ENCODE measurements around the gene TUBGCP6. TPM values are rescaled to one million over a fixed set of nuclear protein-coding genes. Genes with fewer than 3 reads are reported as not detected.

TUBGCP6 gene
- total RNA-seq, 1 experiment from 2014 or later, result 38.6 TPM

DNA sequence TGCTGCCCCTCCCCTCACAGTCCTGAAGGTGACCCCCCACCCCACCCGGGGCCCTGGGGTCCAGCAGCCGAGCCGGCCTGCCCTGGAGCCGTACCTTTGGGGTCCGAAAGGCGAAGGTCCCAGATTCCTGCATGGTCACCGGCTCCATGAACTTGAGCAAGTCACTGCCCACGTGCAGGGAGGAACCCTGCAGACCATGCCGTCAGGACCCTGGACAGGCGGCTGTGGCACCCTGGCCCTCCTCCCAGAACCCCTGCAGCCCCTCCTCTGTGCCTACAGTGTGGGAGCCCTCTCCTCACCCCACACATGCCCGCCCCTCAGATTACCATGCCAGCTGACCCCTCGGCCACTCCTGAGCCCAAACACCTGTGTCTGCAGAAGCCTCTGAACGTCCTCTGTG, 39.7 kb upstream of the TUBGCP6 start:
- Histone ChIP-seq H3K27ac (ENCODE audit: low read depth, low read length) (peak overlapping the region; percentile 26; the same call in 1 of the 2 replicates), H3K4me2 (ENCODE audit: low read length) (no peak overlapping the region), H3K27me3 (ENCODE audit: insufficient read depth, low read length) (no peaks in the 10 kb centered on the region), H2AFZ (ENCODE audit: low read depth, low read length, poor library complexity, severe bottlenecking) (no peak overlapping the region), H3K9ac (ENCODE audit: low read length) (no peak overlapping the region), H3K79me2 (ENCODE audit: insufficient read depth, low read length) (peaks cover 41% of the 10 kb centered on the region), H3K9me3 (ENCODE audit: control insufficient read depth in 1 of 2, insufficient read depth in 1 of 2, low read depth in 1 of 2, low read length in 2 of 2) (no peaks in the 10 kb centered on the region), H3K4me3 (replicated peaks in 1 of 2; ENCODE audit: low read depth in 1 of 2, low read length in 2 of 2) (no peak overlapping the region), H3K9me2 (ENCODE audit: insufficient read depth) (no peaks in the 10 kb centered on the region), H3K36me3 (ENCODE audit: control insufficient read depth in 1 of 2, insufficient read depth in 2 of 2, low read length in 2 of 2) (peaks cover 29 to 61% of the 10 kb centered on the region in 2 experiments), H4K20me1 (ENCODE audit: insufficient read depth) (no peaks in the 10 kb centered on the region), H3K4me1 (ENCODE audit: control insufficient read depth in 1 of 2, insufficient read depth in 2 of 2, low read length in 2 of 2) (peaks cover 20 to 28% of the 10 kb centered on the region in 2 experiments)
- no peak for DNase-seq (ENCODE audit: low read depth, low spot score)
- intact Hi-C loops (cut with micrococcal nuclease), result no loop called here
- TF ChIP-seq FOSL1 (IDR thresholded peaks at IDR 0.05; ENCODE audit: low read depth) (no peak), EZH2 (IDR thresholded peaks at IDR 0.05) (no peak), ZNF274 (IDR thresholded peaks at IDR 0.05; ENCODE audit: low read depth, low read length) (no peak), ZBTB33 (IDR thresholded peaks at IDR 0.05; ENCODE audit: extremely low read depth, insufficient replicate concordance, low read length) (no peak), EGR1 (IDR thresholded peaks at IDR 0.05; ENCODE audit: low read depth) (no peak), POLR2AphosphoS5 (IDR thresholded peaks at IDR 0.05; ENCODE audit: low read depth, low read length) (no peak), SP1 (IDR thresholded peaks at IDR 0.05; ENCODE audit: low read depth) (no peak), CBX3 (IDR thresholded peaks at IDR 0.05; ENCODE audit: low read depth) (no peak), ZFX (IDR thresholded peaks at IDR 0.05) (no peak), TCF7L2 (IDR thresholded peaks at IDR 0.05; ENCODE audit: borderline replicate concordance, extremely low read depth, insufficient read depth, insufficient read length) (no peak), RAD21 (IDR thresholded peaks at IDR 0.05; ENCODE audit: low read depth) (no peak), SIN3A (IDR thresholded peaks at IDR 0.05; ENCODE audit: low read depth) (no peak), POLR2A (IDR thresholded peaks at IDR 0.05; ENCODE audit: borderline replicate concordance, extremely low read depth, insufficient read depth, insufficient read length) (no peak), ELF1 (IDR thresholded peaks at IDR 0.05; ENCODE audit: borderline replicate concordance, low read depth) (no peak), SRF (IDR thresholded peaks at IDR 0.05; ENCODE audit: low read depth) (no peak), EZH2phosphoT487 (IDR thresholded peaks at IDR 0.05; ENCODE audit: borderline replicate concordance) (no peak), CTCF (IDR thresholded peaks at IDR 0.05 in 2 of 3, conservative IDR thresholded peaks at IDR 0.05 in 1 of 3; ENCODE audit: borderline replicate concordance in 1 of 3, insufficient read depth in 1 of 3, low read depth in 2 of 3, low read length in 2 of 3) (no peak)
- TF ChIP-seq, protein P1, sequence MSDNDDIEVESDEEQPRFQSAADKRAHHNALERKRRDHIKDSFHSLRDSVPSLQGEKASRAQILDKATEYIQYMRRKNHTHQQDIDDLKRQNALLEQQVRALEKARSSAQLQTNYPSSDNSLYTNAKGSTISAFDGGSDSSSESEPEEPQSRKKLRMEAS (IDR thresholded peaks at IDR 0.05), result no peak
- BruUV-seq (replicated peaks), result no TSS peak
- no peak for ATAC-seq
- POLR2A ChIA-PET, result no interaction called here
- CTCF ChIA-PET, result no interaction called here
- RAD21 ChIA-PET (ENCODE audit: low non-redundant PET in 1 of 2, low total read pairs in 2 of 2, uncharacterized antibody in 2 of 2, unreplicated experiment in 2 of 2), result no interaction called here

Data from HCT116 (cell line).